RKO (cell line): ENCODE results near the gene EIF4G3.
"Not testable (repeated sequence)": the region's sequence is repeated elsewhere in the genome, so short reads cannot be mapped to it uniquely, and the experiment has no call there.

Experiments
- DNase-seq: peaks from one replicate; pipeline ENCODE4 v3.0.0-alpha.2; 2016; ENCODE audit warnings: low spot score

The EIF4G3 gene

DNA sequence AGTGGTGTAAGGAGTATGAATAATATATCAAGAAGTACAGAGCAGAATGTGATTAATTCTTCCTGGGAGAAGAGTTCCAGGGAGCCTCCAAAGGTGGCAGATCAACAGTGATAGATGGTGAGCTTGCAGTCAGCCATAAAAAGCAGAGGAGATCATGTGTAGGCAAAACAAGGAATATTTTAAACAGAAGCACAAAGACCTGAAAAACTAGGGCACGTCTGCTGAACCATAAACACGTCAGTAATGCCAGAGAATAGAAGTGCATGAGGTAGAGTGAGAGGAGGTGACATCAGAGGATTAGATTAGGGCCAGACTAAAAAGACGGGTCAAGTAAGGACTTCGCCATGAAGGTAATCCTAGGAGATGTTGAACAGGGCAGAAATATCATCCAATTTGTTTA lies 151.8 kb downstream of the EIF4G3 start:
- no peak for DNase-seq

- DNase-seq = not testable (repeated sequence)
Observed at GRCh38 chr1:21024136-21024896, 152.4 kb downstream of the EIF4G3 start.

GRCh38 chr1:21022279-21023040 lies 154.2 kb downstream of the EIF4G3 start:
- DNase-seq = peak; percentile 98

GRCh38 chr1:21021311-21021710 lies 155.4 kb downstream of the EIF4G3 start:
- no peak for DNase-seq

DNA sequence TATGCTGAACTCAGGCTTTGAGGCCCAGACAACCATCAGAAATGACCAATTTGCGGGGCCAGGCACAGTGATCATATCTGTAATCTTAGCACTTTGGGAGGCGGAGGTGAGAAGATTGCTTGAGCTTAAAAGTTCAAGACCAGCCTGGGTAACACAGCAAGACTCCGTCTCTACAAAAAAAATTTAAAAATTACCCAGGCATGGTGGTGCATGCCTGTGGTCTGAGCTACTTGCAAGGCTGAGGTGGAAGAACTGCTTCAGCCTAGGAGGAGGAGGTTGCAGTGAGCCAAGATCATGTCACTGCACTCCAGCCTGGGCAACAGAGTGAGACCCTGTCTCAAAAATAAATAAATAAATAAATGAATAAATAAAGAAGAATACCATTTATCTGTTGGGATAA lies 156.5 kb downstream of the EIF4G3 start:
- DNase-seq = no peak

- DNase-seq = no peak
Observed at GRCh38 chr1:21018673-21019072, 158.0 kb downstream of the EIF4G3 start.

- no peak for DNase-seq
Observed at GRCh38 chr1:21013510-21013909, 163.2 kb downstream of the EIF4G3 start.

GRCh38 chr1:21012937-21013336 lies 163.8 kb downstream of the EIF4G3 start:
- DNase-seq = no peak

DNA sequence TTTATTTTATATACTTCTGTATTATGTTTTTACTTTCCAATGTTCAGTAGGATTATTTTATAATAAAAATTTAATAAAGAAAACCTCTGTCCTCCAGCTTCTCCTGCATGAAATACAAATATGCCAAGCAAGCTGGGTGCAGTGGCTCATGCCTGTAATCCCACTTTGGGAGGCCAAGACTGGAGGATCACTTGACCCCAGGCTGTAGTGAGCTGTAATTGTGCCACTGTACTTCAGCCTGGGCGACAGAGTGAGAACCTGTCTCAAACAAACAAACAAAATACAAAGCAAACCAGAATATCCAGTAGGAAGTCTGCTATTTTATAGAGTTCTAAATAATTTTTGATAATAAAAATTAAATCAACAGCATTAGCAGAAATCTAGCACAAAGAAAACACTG lies 168.8 kb downstream of the EIF4G3 start:
- DNase-seq = no peak

DNA sequence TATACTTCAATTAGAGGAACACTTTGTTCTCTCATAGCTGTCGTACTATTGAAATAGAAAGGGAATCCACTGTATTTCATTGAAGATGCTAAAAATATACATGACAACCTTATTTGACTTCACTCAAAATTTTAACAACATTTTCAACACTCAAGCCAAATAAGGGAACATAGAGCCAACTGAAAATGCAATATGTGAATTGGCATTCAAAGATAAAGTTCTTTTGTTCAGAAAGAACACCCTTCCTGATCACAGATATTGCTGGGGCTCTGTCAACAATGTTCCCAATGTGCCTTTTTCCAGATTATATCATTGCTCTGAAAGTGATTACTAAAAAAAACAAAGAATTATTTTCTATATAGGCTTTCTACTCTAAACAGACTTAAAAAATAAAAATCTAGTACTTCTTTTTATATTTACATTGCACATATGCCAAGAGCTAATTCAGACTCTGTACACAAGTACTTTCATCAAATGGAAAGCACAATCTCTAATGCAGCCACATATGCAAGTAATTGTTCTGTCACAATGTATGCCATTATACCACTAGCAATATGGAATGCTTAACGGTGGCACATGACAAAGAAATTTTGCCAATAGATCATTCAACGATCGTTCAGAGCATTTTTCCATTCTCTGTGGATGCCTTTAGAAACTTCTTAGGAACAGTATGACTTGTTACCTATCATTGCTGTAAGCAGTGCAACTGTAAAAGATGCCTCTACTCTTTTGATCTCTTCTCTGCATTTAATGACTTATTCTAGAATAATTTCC lies 171.0 kb downstream of the EIF4G3 start:
- DNase-seq = no peak

GRCh38 chr1:21003281-21004045 lies 173.2 kb downstream of the EIF4G3 start:
- no peak for DNase-seq

DNA sequence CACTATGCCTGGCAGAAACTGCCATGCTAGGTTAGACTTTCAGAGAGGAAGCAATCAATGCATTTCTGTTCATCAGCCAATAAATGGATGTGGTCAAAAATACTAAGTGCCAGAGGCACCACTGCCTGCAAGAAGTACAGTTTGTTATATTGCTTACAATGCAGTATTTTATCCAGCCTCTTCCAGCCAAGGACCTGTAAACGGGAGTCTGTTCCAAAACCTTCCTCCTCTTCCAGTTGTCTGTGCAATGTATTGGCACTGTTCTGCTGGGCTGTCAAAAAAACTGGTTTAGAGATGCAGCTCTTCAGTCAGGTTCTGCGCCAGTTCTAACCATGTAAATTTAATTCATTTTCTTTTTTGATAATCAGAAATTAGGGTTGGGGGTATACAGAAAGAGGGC lies 175.7 kb downstream of the EIF4G3 start:
- no peak for DNase-seq

- DNase-seq = no peak
Observed at GRCh38 chr1:21000245-21000594, 176.5 kb downstream of the EIF4G3 start.

DNA sequence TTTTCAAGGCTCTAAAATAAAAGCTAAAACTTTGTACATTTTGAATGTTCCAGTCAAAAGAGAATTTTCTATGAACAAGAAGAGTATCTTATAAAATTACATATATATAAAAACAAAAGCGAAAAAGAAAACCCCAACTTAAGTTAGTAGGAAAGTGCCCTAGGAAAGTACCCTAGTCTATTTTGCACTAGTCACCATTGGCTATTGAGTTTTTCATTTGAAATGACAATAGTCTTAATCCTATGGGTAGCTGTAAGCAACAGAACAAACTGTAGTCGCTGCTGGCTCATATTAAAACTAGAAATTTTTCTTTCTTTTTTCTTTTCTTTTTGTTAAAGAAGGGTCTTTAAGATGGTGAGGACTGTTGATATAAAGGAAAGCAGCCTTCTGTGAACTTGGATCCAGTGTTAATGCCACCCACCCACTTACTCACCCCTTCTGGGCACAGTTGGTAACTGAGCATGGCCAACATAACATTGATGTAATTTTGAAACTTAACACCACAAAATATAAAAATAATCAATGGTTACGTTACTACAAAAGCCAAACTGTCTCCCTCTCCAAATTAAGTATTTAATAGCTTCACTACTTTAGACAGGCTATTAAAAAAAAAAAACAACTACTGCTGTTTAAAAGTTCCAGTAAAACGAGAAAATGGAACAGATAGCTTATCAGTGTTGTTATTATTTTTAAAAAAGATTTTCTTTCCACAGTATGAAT lies 177.0 kb downstream of the EIF4G3 start:
- DNase-seq = no peak

- no peak for DNase-seq
Observed at GRCh38 chr1:20998826-20999225, 177.9 kb downstream of the EIF4G3 start.

GRCh38 chr1:20997602-20998224 lies 179.0 kb downstream of the EIF4G3 start:
- DNase-seq = no peak

DNA sequence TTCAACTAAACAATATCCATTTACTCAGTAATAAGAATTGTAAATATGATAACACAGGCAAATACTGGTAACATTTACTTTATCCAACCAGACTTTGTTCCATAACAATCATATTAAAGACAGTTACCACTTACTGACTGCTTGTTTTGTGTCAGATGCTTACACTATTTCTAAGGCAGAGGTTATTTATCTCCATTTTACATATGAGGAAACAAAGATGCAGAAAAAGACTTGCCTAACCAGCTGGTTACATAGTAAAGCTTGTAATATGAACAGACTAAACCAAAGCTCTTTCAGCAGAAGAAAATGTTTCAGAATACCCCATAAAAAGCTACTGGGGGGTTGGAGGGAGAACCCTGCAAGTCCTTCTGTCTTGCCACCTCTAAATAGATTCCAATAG lies 180.1 kb downstream of the EIF4G3 start:
- no peak for DNase-seq

DNA sequence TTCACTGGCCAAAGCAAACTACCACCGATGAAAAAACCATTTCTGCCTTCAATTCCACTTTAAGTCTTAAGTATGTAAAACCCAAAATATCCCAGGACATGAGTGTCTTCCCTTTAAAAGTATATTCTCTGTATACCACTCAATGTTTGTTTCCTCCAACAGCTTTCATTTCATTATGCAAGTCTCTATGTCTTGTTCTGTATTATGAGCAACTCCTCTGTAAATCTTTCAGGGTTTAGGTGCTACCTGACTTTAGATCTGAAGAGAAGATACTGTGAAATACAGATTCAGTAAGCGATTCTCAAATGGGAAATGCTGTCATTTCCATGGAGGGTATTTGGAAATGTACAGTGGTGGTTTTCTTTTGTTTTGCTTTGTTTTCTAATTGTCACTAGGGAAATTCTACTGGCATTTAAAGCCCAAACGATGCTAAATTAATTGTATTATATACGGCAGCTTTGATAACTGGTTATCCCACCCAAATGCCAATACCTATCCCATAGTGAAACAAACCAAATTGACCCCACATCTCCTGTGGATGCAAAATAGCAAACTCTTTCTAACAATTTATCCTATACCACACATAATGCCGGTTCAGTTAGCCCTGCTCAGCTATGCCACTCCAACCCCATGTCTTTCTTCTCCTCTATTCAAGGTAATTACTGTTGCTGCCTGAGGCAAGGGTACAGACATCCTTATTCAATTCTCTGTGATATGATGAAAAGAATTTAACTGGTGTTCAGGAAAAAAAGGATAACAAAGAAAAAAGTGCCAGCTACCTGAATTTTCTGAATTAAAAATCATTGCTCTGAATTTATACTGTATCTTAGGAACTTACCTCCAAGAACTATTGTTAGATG lies 182.8 kb downstream of the EIF4G3 start:
- no peak for DNase-seq

DNA sequence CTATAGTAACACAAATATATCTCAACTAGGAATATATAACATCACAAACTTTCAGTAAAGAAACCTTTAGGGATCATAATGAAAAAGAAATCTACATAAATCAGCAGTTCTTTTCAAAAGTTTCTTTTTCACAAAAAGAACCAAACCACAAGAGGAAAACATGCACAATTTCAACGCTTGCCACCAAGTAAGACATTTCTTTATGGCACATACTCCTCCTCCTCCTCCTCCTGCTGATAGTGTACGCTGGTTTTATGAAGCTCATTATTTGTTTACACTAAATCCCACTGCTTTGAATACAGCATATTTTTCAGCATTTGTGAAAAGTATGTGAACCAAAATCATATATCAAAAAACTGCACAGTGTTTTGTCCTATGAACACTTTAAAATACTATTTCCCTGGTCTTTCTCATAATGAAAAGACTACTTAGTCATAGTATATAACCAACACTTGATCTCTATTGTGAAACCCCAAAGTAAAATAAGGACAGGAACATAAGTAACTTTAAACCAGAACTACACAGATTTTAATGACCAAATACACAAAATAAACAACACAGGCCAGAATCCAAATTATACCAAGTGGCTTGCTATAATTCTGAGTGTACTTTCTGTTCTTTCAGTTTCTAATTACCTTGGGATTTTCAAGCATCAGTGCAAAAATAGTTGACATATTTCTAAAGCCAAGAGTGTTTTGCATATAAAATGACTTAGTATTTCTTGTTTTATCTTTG lies 184.2 kb downstream of the EIF4G3 start:
- no peak for DNase-seq
